HCT116 (cell line): ENCODE measurements around the gene DUSP16. TPM values are rescaled to one million over a fixed set of nuclear protein-coding genes. Genes with fewer than 3 reads are reported as not detected.

Source experiments
- ATAC-seq: fragments of 200-7000 bp; cut with Tn5 transposase; 2 replicates; pipeline ENCODE4 v1.9.1; 2020; ENCODE audit warnings: mild to moderate bottlenecking, moderate library complexity
- BruUV-seq: library from RNA; stranded (reverse); fragments of 400-500 nt; replicated peaks from 2 replicates; lab custom pipeline; 2021; lab: Mats Ljungman, UMichigan
- CTCF ChIA-PET: fragments of 300-600 bp; sonication (Branson Sonifier 250); formaldehyde crosslinking; loops from one replicate; lab custom pipeline; 2021; ENCODE audit warnings: antibody characterized with exemption; lab: Charles Lee
- POLR2A ChIA-PET: fragments of 300-600, 350-600 bp; sonication (Branson Sonifier 250); formaldehyde crosslinking; loops from one replicate; lab custom pipeline; 2021; ENCODE audit warnings: antibody characterized with exemption; lab: Charles Lee
- RAD21 ChIA-PET, 2 experiments: fragments of 300-600 bp; sonication (Branson Sonifier 250); formaldehyde crosslinking; loops; one replicate each; lab custom pipeline; 2023; ENCODE audit warnings: low total read pairs in 2 of 2; ENCODE audit not compliant: uncharacterized antibody in 2 of 2, unreplicated experiment in 2 of 2, low non-redundant PET in 1 of 2; lab: Charles Lee
- DNase-seq: peaks from one replicate; pipeline ENCODE4 v3.0.0-alpha.2; 2010; ENCODE audit warnings: low read depth, low spot score
- H2AFZ ChIP-seq: fragments of 200-600 bp; shearing (Covaris generic), sonication (generic); 2 replicates; pipeline ENCODE4 v1.6.1; 2017; ENCODE audit warnings: low read depth, mixed run types, mixed read lengths, antibody characterized with exemption, low read length; ENCODE audit not compliant: poor library complexity, severe bottlenecking
- H3K27ac ChIP-seq: 2 replicates; pipeline ENCODE4 v1.5.1; 2012; ENCODE audit warnings: low read depth, low read length
- H3K27me3 ChIP-seq: fragments of 200-600 bp; sonication (generic); 2 replicates; pipeline ENCODE4 v1.6.1; 2016; ENCODE audit warnings: mixed run types, low read length, mixed read lengths; ENCODE audit not compliant: insufficient read depth
- H3K36me3 ChIP-seq, 2 experiments: fragments of 200-500 bp in 1 of 2; fragments of 200-600 bp in 1 of 2; sonication (Bioruptor generic) in 1 of 2; sonication (generic) in 1 of 2; 2 replicates each; pipeline versions ENCODE4 v1.5.1 to v1.6.1; 2014 to 2016; ENCODE audit warnings: low read length in 2 of 2, inconsistent platforms in 1 of 2, mixed read lengths in 1 of 2, mixed run types in 1 of 2; ENCODE audit not compliant: insufficient read depth in 2 of 2, control insufficient read depth in 1 of 2
- H3K4me1 ChIP-seq, 2 experiments: fragments of 200-600 bp in 1 of 2; sonication (generic) in 1 of 2; 2 replicates each; pipeline versions ENCODE4 v1.5.1 to v1.6.1; 2012 to 2017; ENCODE audit warnings: low read length in 2 of 2, inconsistent platforms in 1 of 2, mild to moderate bottlenecking in 1 of 2, mixed read lengths in 1 of 2, mixed run types in 1 of 2, moderate library complexity in 1 of 2; ENCODE audit not compliant: insufficient read depth in 2 of 2, control insufficient read depth in 1 of 2
- H3K4me2 ChIP-seq: fragments of 200-600 bp; sonication (generic); 2 replicates; pipeline ENCODE4 v1.6.1; 2017; ENCODE audit warnings: mixed run types, low read length, mixed read lengths
- H3K4me3 ChIP-seq, 2 experiments: fragments of 200-600 bp in 1 of 2; sonication (generic) in 1 of 2; replicated peaks in 1 of 2; 2 replicates each; pipeline ENCODE4 v1.5.1; 2011 to 2016; ENCODE audit warnings: low read length in 2 of 2, control low read depth in 1 of 2, low read depth in 1 of 2, mild to moderate bottlenecking in 1 of 2, mixed read lengths in 1 of 2, mixed run types in 1 of 2
- H3K79me2 ChIP-seq: fragments of 200-600 bp; sonication (generic); 2 replicates; pipeline ENCODE4 v1.6.1; 2017; ENCODE audit warnings: mild to moderate bottlenecking, mixed run types, low read length, moderate library complexity, mixed read lengths; ENCODE audit not compliant: insufficient read depth
- H3K9ac ChIP-seq: fragments of 200-600 bp; sonication (generic); 2 replicates; pipeline ENCODE4 v1.6.1; 2016; ENCODE audit warnings: low read length, mixed read lengths
- H3K9me2 ChIP-seq: fragments of 200-600 bp; sonication (generic), shearing (Covaris generic); 2 replicates; pipeline ENCODE4 v1.6.1; 2017; ENCODE audit warnings: mixed run types, mild to moderate bottlenecking, moderate library complexity; ENCODE audit not compliant: insufficient read depth
- H3K9me3 ChIP-seq, 2 experiments: fragments of 200-500 bp in 1 of 2; fragments of 200-600 bp in 1 of 2; sonication (Bioruptor generic) in 1 of 2; sonication (generic) in 1 of 2; 2 replicates each; pipeline ENCODE4 v1.6.1; 2014 to 2017; ENCODE audit warnings: low read length in 2 of 2, mixed read lengths in 2 of 2, inconsistent platforms in 1 of 2, low read depth in 1 of 2, mild to moderate bottlenecking in 1 of 2, mixed run types in 1 of 2, moderate library complexity in 1 of 2; ENCODE audit not compliant: control insufficient read depth in 1 of 2, insufficient read depth in 1 of 2
- H4K20me1 ChIP-seq: fragments of 200-600 bp; sonication (generic), shearing (Covaris generic); 2 replicates; pipeline ENCODE4 v1.6.1; 2017; ENCODE audit warnings: mixed run types, mild to moderate bottlenecking, moderate library complexity; ENCODE audit not compliant: insufficient read depth
- CTCF ChIP-seq, 3 experiments: fragments of 200-600 bp in 1 of 3; sonication (generic) in 1 of 3; IDR thresholded peaks in 2 of 3; conservative IDR thresholded peaks in 1 of 3; 2 replicates each; pipeline ENCODE4 v1.5.1; 2012 to 2017; ENCODE audit warnings: low read depth in 2 of 3, low read length in 2 of 3, antibody characterized with exemption in 1 of 3, borderline replicate concordance in 1 of 3, control low read depth in 1 of 3, mild to moderate bottlenecking in 1 of 3, mixed read lengths in 1 of 3, mixed run types in 1 of 3, moderate library complexity in 1 of 3; ENCODE audit not compliant: insufficient read depth in 1 of 3
- EGR1 ChIP-seq: IDR thresholded peaks from 2 replicates; pipeline ENCODE4 v1.6.1; 2012; ENCODE audit warnings: low read depth
- EZH2 ChIP-seq: fragments of 200-600 bp; sonication (generic); IDR thresholded peaks from 2 replicates; pipeline ENCODE4 v1.6.1; 2017; ENCODE audit warnings: antibody characterized with exemption, mixed run types
- EZH2phosphoT487 ChIP-seq: fragments of 200-600 bp; IDR thresholded peaks from 2 replicates; pipeline ENCODE4 v1.6.1; 2018; ENCODE audit warnings: antibody characterized with exemption, borderline replicate concordance
- MAX ChIP-seq: IDR thresholded peaks from 2 replicates; pipeline ENCODE4 v1.6.1; 2012
- POLR2A ChIP-seq: IDR thresholded peaks from 2 replicates; pipeline ENCODE4 v1.7.0; 2011; ENCODE audit warnings: borderline replicate concordance; ENCODE audit not compliant: insufficient read depth, insufficient read length; ENCODE audit errors: extremely low read depth
- POLR2AphosphoS5 ChIP-seq: IDR thresholded peaks from 2 replicates; pipeline ENCODE4 v1.6.1; 2011; ENCODE audit warnings: mild to moderate bottlenecking, low read depth, low read length, moderate library complexity
- SIN3A ChIP-seq: IDR thresholded peaks from 2 replicates; pipeline ENCODE4 v1.6.1; 2012; ENCODE audit warnings: low read depth
- YY1 ChIP-seq: IDR thresholded peaks from 2 replicates; pipeline ENCODE4 v1.6.1; 2011; ENCODE audit warnings: low read length, low read depth, moderate library complexity, mild to moderate bottlenecking; ENCODE audit not compliant: insufficient replicate concordance; ENCODE audit errors: extremely low read depth
- ZBTB33 ChIP-seq: IDR thresholded peaks from 2 replicates; pipeline ENCODE4 v1.6.1; 2011; ENCODE audit warnings: mild to moderate bottlenecking, low read length, moderate library complexity; ENCODE audit not compliant: insufficient replicate concordance; ENCODE audit errors: extremely low read depth
- intact Hi-C: fragments of 100-400 bp; cut with micrococcal nuclease; formaldehyde crosslinking; loops from 2 replicates; pipeline ENCODE4 v1.10.0; 2022
- total RNA-seq: library from RNA; stranded (reverse); gene quantifications from one replicate; pipeline ENCODE4 v1.2.1, GENCODE V29; 2021; ENCODE audit not compliant: unreplicated experiment
- TF ChIP-seq, protein P1 (sequence below): IDR thresholded peaks from 2 replicates; pipeline ENCODE4 v1.6.1; 2012; ENCODE audit warnings: low read depth

The DUSP16 gene
- total RNA-seq, 1 experiment from 2014 or later: 13.4 TPM

- H3K9me2 ChIP-seq: no peaks in the 10 kb centered on the region
- TF ChIP-seq EZH2: no peak
- no peak for TF ChIP-seq MAX
- no peak for TF ChIP-seq POLR2A
- no peak for TF ChIP-seq POLR2AphosphoS5
- no peak for TF ChIP-seq ZBTB33
- no peak for TF ChIP-seq EGR1
- TF ChIP-seq, all 23 proteins: peak for 0
- Histone ChIP-seq H3K36me3 (no peaks in the 10 kb centered on the region), H2AFZ (no peak overlapping the region), H3K79me2 (no peaks in the 10 kb centered on the region), H3K27me3 (no peaks in the 10 kb centered on the region), H3K4me3 (no peak overlapping the region), H3K4me2 (no peak overlapping the region), H3K9ac (no peak overlapping the region), H3K4me1 (no peaks in the 10 kb centered on the region), H3K9me3 (no peaks in the 10 kb centered on the region), H3K27ac (no peak overlapping the region), H4K20me1 (no peaks in the 10 kb centered on the region)
- RAD21 ChIA-PET: no interaction called here
- CTCF ChIA-PET: no interaction called here
- intact Hi-C loops: no loop called here
- no peak for DNase-seq
- POLR2A ChIA-PET: no interaction called here
- no TSS peak for BruUV-seq
- no peak for ATAC-seq
Observed at GRCh38 chr12:12488823-12489550, 73.7 kb downstream of the DUSP16 start.

- H3K27me3 ChIP-seq: no peaks in the 10 kb centered on the region
- no peaks in the 10 kb centered on the region for H3K9me3 ChIP-seq
- no peak for ATAC-seq
- no peak overlapping the region for H2AFZ ChIP-seq
- no peak overlapping the region for H3K4me2 ChIP-seq
- RAD21 ChIA-PET: no interaction called here
- no peaks in the 10 kb centered on the region for H3K4me1 ChIP-seq
- DNase-seq: no peak
- intact Hi-C loops: no loop called here
- H3K79me2 ChIP-seq: no peaks in the 10 kb centered on the region
- H3K9ac ChIP-seq: no peak overlapping the region
- no TSS peak for BruUV-seq
- H4K20me1 ChIP-seq: no peaks in the 10 kb centered on the region
- H3K36me3 ChIP-seq: no peaks in the 10 kb centered on the region
- CTCF ChIA-PET: no interaction called here
- no peak overlapping the region for H3K4me3 ChIP-seq
- POLR2A ChIA-PET: no interaction called here
- H3K9me2 ChIP-seq: no peaks in the 10 kb centered on the region
- H3K27ac ChIP-seq: no peak overlapping the region
- TF ChIP-seq, protein P1, sequence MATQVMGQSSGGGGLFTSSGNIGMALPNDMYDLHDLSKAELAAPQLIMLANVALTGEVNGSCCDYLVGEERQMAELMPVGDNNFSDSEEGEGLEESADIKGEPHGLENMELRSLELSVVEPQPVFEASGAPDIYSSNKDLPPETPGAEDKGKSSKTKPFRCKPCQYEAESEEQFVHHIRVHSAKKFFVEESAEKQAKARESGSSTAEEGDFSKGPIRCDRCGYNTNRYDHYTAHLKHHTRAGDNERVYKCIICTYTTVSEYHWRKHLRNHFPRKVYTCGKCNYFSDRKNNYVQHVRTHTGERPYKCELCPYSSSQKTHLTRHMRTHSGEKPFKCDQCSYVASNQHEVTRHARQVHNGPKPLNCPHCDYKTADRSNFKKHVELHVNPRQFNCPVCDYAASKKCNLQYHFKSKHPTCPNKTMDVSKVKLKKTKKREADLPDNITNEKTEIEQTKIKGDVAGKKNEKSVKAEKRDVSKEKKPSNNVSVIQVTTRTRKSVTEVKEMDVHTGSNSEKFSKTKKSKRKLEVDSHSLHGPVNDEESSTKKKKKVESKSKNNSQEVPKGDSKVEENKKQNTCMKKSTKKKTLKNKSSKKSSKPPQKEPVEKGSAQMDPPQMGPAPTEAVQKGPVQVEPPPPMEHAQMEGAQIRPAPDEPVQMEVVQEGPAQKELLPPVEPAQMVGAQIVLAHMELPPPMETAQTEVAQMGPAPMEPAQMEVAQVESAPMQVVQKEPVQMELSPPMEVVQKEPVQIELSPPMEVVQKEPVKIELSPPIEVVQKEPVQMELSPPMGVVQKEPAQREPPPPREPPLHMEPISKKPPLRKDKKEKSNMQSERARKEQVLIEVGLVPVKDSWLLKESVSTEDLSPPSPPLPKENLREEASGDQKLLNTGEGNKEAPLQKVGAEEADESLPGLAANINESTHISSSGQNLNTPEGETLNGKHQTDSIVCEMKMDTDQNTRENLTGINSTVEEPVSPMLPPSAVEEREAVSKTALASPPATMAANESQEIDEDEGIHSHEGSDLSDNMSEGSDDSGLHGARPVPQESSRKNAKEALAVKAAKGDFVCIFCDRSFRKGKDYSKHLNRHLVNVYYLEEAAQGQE: no peak
- TF ChIP-seq EZH2phosphoT487: no peak
- no peak for TF ChIP-seq CTCF (IDR thresholded peaks at IDR 0.05 in 2 of 3, conservative IDR thresholded peaks at IDR 0.05 in 1 of 3; ENCODE audit: borderline replicate concordance in 1 of 3, insufficient read depth in 1 of 3, low read depth in 2 of 3, low read length in 2 of 3)
- no peak for TF ChIP-seq SIN3A
- TF ChIP-seq EGR1: no peak
- TF ChIP-seq YY1: no peak
Observed at GRCh38 chr12:12488296-12488695, 74.4 kb downstream of the DUSP16 start.
